SK-N-SH (cell line): ENCODE measurements around the gene NWD2.

Experiments
- CHD2 ChIP-seq: fragments of 150-350 bp; IDR thresholded peaks from 2 replicates; pipeline ENCODE4 v1.6.1; 2018; ENCODE audit warnings: low read length; ENCODE audit not compliant: partially characterized antibody
- CTCF ChIP-seq: fragments of 200-600 bp; sonication (generic); IDR thresholded peaks from 2 replicates; pipeline ENCODE4 v1.6.1; 2017; ENCODE audit warnings: antibody characterized with exemption, mild to moderate bottlenecking, moderate library complexity
- EP300 ChIP-seq, 2 experiments: IDR thresholded peaks; 2 replicates each; pipeline versions ENCODE4 v1.4.0 to v1.6.1; 2012; ENCODE audit warnings: borderline replicate concordance in 1 of 2, low read depth in 1 of 2, low read length in 1 of 2
- EZH2phosphoT487 ChIP-seq: fragments of 200-600 bp; sonication (generic); IDR thresholded peaks from 2 replicates; pipeline ENCODE4 v1.6.1; 2017; ENCODE audit warnings: low read depth, mixed run types, mild to moderate bottlenecking, antibody characterized with exemption, moderate library complexity, borderline replicate concordance
- FOSL2 ChIP-seq: IDR thresholded peaks from 2 replicates; pipeline ENCODE4 v1.4.0; 2012; ENCODE audit warnings: low read depth, mild to moderate bottlenecking, moderate library complexity, borderline replicate concordance
- GATA2 ChIP-seq: sonication (generic); formaldehyde crosslinking; IDR thresholded peaks from 2 replicates; pipeline ENCODE4 v1.5.0; 2020; ENCODE audit warnings: mild to moderate bottlenecking, missing genetic modification reagents
- MAX ChIP-seq: IDR thresholded peaks from 2 replicates; pipeline ENCODE4 v1.4.0; 2012; ENCODE audit warnings: low read depth
- POLR2AphosphoS5 ChIP-seq: IDR thresholded peaks from 2 replicates; pipeline ENCODE4 v1.6.1; 2012; ENCODE audit warnings: low read depth, low read length
- SIN3A ChIP-seq: IDR thresholded peaks from 2 replicates; pipeline ENCODE4 v1.6.1; 2012; ENCODE audit warnings: low read depth, mild to moderate bottlenecking, low read length, moderate library complexity, borderline replicate concordance
- TCF12 ChIP-seq: IDR thresholded peaks from 2 replicates; pipeline ENCODE4 v1.4.0; 2012
- TF ChIP-seq, protein P1 (sequence below): IDR thresholded peaks from 2 replicates; pipeline ENCODE4 v1.4.0; 2012; ENCODE audit warnings: low read depth, borderline replicate concordance

GRCh38 chr4:37447886-37448285 is 203.3 kb downstream of the NWD2 start:
- TF ChIP-seq EP300 (IDR thresholded peaks at IDR 0.05; ENCODE audit: borderline replicate concordance in 1 of 2, low read depth in 1 of 2, low read length in 1 of 2) = no peak
- TF ChIP-seq CTCF = no peak
- no peak for TF ChIP-seq POLR2AphosphoS5
- no peak for TF ChIP-seq EZH2phosphoT487
- TF ChIP-seq FOSL2 = no peak
- TF ChIP-seq GATA2 = no peak
- TF ChIP-seq SIN3A = no peak
- TF ChIP-seq CHD2 = no peak
- no peak for TF ChIP-seq MAX
- TF ChIP-seq, protein P1, sequence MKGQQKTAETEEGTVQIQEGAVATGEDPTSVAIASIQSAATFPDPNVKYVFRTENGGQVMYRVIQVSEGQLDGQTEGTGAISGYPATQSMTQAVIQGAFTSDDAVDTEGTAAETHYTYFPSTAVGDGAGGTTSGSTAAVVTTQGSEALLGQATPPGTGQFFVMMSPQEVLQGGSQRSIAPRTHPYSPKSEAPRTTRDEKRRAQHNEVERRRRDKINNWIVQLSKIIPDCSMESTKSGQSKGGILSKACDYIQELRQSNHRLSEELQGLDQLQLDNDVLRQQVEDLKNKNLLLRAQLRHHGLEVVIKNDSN = no peak
- no peak for TF ChIP-seq TCF12
